ENCODE data around the gene KLHL29. TPM values are rescaled to one million over a fixed set of nuclear protein-coding genes. Genes with fewer than 3 reads are reported as not detected.

Gene KLHL29
- total RNA-seq, 1 experiment from 2014 or later = 2.4 TPM

GRCh38 chr2:23685181-23685580, 300.2 kb downstream of the KLHL29 start:
- H4K91ac ChIP-seq (ENCODE audit: insufficient read length, low read depth, low read length) = no peak overlapping the region
- H2BK20ac ChIP-seq (ENCODE audit: low read depth, low read length, poor library complexity, severe bottlenecking) = no peak overlapping the region
- H3K79me2 ChIP-seq (ENCODE audit: insufficient read depth, low read length) = no peaks in the 10 kb centered on the region
- H3K23ac ChIP-seq (ENCODE audit: insufficient read length, low read depth, low read length) = no peak overlapping the region
- no peak overlapping the region for H3T11ph ChIP-seq (ENCODE audit: low read length)
- no peaks in the 10 kb centered on the region for H3K4me1 ChIP-seq (ENCODE audit: insufficient read depth, low read length)
- no peaks in the 10 kb centered on the region for H4K20me1 ChIP-seq (ENCODE audit: control insufficient read depth, insufficient read depth, insufficient read length)
- Mint-ChIP-seq H3K27ac (peak overlapping the region in 1 of 3 experiments; percentile 90; a peak in 2 of 7 replicates), H3K27me3 (ENCODE audit: low read depth) (peaks cover 5% of the 10 kb centered on the region), H3K9me3 (no peaks in the 10 kb centered on the region; a peak in 1 of 5 replicates), H3K4me1 (peaks cover 8 to 23% of the 10 kb centered on the region in 2 experiments), H3K4me3 (no peak overlapping the region), H3K36me3 (ENCODE audit: insufficient read depth in 1 of 3, low read depth in 3 of 3) (peaks cover 0 to 4% (median 0%) of the 10 kb centered on the region in 3 experiments; a peak in 4 of 7 replicates)
- DNase-seq = no peak
- H3K56ac ChIP-seq (ENCODE audit: insufficient read length, low read depth, low read length) = no peak overlapping the region
- no peak overlapping the region for H2BK15ac ChIP-seq (ENCODE audit: low read depth, low read length)
- no peaks in the 10 kb centered on the region for H3K23me2 ChIP-seq (ENCODE audit: insufficient read length, low read depth, low read length, poor library complexity, severe bottlenecking)
- H3K14ac ChIP-seq (ENCODE audit: insufficient read depth, low read length) = no peak overlapping the region
- no peak overlapping the region for H2AFZ ChIP-seq (ENCODE audit: low read length)
- no peak overlapping the region for H3K27ac ChIP-seq (ENCODE audit: insufficient read length, low read depth, low read length)
- no peaks in the 10 kb centered on the region for H3K9me3 ChIP-seq (ENCODE audit: control insufficient read depth, low read depth, low read length)
- H2BK5ac ChIP-seq (ENCODE audit: insufficient read length, low read length) = no peak overlapping the region
- H2BK120ac ChIP-seq (ENCODE audit: low read depth, low read length, poor library complexity, severe bottlenecking) = no peak overlapping the region
- H3K27me3 ChIP-seq (ENCODE audit: insufficient read depth, low read length) = no peaks in the 10 kb centered on the region
- no peak for TF ChIP-seq CTCF (conservative IDR thresholded peaks at IDR 0.05)
- no CpG with 5 or more reads among the region's 12 CpGs for WGBS (ENCODE audit: extremely low coverage, insufficient read length, low lambda C conversion rate)
- H3K9ac ChIP-seq (ENCODE audit: extremely low read depth, insufficient read length, low read length) = no peak overlapping the region
- no peaks in the 10 kb centered on the region for H3K79me1 ChIP-seq (ENCODE audit: insufficient read depth, low read depth, low read length, poor library complexity, severe bottlenecking)
- no peak overlapping the region for H3K4me2 ChIP-seq (ENCODE audit: insufficient read depth, insufficient read length, low read length)
- no peak overlapping the region for H3K18ac ChIP-seq (ENCODE audit: insufficient read length, low read depth, low read length)
- H4K5ac ChIP-seq (ENCODE audit: insufficient read length, low read depth, low read length) = no peak overlapping the region
- no peak overlapping the region for H4K8ac ChIP-seq (replicated peaks; ENCODE audit: insufficient read length, low read depth, low read length)
- H2BK12ac ChIP-seq (ENCODE audit: insufficient read length, low read depth, low read length) = no peak overlapping the region
- H2AK5ac ChIP-seq (ENCODE audit: insufficient read length, low read length) = no peak overlapping the region
- H3K4ac ChIP-seq (ENCODE audit: low read depth, low read length) = no peak overlapping the region
